ENCODE data around the gene PDE2A. TPM values are rescaled to one million over a fixed set of nuclear protein-coding genes. Genes with fewer than 3 reads are reported as not detected.

Gene PDE2A
- polyA plus RNA-seq, 2 of the 4 experiments (the other 2 are of a cell fraction): 0.62 to 1.5 TPM

DNA sequence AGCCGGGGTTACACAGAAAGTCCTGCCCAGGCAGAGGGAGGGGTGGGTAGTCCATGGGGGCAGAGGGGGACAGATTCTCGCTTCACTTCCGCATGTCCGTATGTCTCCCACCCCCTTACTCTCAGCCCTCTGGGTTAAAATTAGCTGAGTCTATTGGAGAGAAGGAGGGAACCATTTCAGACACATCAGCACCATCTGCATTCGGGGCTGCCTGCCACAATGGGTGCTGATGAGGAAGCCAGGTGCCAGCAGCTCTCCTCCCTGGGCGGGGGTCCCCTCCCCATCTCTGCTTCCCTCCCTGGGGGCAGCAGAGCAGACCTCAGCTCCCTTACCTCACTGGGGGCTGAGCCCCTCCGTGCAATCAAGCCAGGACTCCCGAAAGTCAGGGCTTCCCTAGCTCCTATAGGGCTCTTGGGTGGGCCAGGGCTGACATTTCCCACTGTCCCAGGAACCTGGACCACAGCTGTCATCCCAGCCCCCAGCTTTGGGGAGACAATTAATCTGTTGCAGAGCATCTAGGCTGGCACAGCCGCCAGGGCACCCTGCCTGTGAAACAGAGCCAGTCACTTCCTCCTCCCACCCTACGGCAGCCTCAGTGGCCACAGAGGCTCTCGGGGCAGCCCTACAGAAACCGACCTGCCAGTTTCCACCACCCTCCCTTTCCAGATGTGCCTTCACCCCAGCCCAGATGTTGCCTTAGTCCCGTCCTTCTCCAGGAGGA, 67.3 kb downstream of the PDE2A start (continued):
- TF ChIP-seq PHF8 (IDR thresholded peaks at IDR 0.05; ENCODE audit: borderline replicate concordance, low read depth): no peak
- no peak for TF ChIP-seq FOSL2 (IDR thresholded peaks at IDR 0.05)
- TF ChIP-seq FOSL2 (CRISPR knock-in tag; IDR thresholded peaks at IDR 0.05): no peak
- TF ChIP-seq, protein P1, sequence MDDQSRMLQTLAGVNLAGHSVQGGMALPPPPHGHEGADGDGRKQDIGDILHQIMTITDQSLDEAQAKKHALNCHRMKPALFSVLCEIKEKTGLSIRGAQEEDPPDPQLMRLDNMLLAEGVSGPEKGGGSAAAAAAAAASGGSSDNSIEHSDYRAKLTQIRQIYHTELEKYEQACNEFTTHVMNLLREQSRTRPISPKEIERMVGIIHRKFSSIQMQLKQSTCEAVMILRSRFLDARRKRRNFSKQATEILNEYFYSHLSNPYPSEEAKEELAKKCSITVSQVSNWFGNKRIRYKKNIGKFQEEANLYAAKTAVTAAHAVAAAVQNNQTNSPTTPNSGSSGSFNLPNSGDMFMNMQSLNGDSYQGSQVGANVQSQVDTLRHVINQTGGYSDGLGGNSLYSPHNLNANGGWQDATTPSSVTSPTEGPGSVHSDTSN (IDR thresholded peaks at IDR 0.05): no peak
- TF ChIP-seq CBX2 (IDR thresholded peaks at IDR 0.05; ENCODE audit: borderline replicate concordance, low read depth): no peak
- TF ChIP-seq ZC3H11A (IDR thresholded peaks at IDR 0.05): no peak
- TF ChIP-seq MAFK (IDR thresholded peaks at IDR 0.05; ENCODE audit: partially characterized antibody): no peak
- TF ChIP-seq, protein P2, sequence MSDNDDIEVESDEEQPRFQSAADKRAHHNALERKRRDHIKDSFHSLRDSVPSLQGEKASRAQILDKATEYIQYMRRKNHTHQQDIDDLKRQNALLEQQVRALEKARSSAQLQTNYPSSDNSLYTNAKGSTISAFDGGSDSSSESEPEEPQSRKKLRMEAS (IDR thresholded peaks at IDR 0.05): no peak
- TF ChIP-seq TFCP2L1 (CRISPR knock-in tag; IDR thresholded peaks at IDR 0.05): no peak
- no peak for TF ChIP-seq FOSB (CRISPR knock-in tag; IDR thresholded peaks at IDR 0.05)
- TF ChIP-seq HOXB5 (CRISPR knock-in tag; IDR thresholded peaks at IDR 0.05): no peak

DNA sequence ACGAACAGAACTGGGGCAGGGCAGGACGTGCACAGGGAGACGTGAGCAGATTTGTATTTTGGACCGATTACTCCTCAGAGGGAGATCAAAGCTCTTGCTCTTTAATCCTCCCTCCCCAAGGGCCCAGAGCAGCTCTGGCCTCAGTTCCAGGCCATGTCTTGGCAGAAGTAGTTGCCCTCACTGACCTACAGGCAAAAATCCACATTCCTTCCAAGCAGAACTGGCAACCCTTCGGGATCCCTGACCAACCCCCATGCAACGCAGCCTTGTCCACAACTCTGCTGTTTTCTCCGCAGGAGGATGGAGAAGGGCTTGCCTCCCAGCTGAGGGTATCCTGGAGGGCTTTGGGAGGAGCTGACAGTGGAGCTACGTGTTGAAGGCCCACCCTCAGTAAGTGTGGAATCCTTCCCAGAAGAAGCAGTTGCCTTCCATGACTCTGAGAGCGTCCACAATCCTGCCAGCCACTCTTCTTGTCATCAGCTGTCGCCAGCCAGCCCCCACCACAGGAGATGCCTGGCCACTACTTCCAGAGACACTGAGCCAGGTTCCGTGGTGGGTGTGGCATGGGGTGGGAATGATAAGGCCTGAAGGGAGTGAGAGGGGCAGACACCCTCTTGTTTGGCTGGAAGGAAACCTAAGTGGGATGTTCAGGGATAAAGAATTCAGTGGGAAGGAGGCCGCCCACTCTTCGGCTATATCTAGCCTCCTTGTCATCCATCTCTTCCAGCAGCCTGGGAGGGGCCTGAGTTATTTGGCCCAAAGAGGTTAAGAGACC, 68.1 kb downstream of the PDE2A start:
- FAIRE-seq (no peak), ATAC-seq (no peak), DNase-seq (ENCODE audit: low read depth in 1 of 2, low spot score in 1 of 2) (no peak)
- WGBS (ENCODE audit: missing lambda C conversion rate): 52% methylated on average over 13 of the region's 13 CpGs
- no peaks in the 10 kb centered on the region for H3K9me3 ChIP-seq
- no peaks in the 10 kb centered on the region for H3K4me1 ChIP-seq
- H3K4me2 ChIP-seq: no peak overlapping the region
- TF ChIP-seq RNF2 (IDR thresholded peaks at IDR 0.05; ENCODE audit: borderline replicate concordance, low read depth) (no peak), EHF (CRISPR knock-in tag; IDR thresholded peaks at IDR 0.05) (no peak), SMC3 (IDR thresholded peaks at IDR 0.05) (no peak), POLR2AphosphoS2 (conservative IDR thresholded peaks at IDR 0.05; ENCODE audit: low read length) (no peak), GATA3 (IDR thresholded peaks at IDR 0.05; ENCODE audit: borderline replicate concordance) (no peak), ZFP36 (IDR thresholded peaks at IDR 0.05; ENCODE audit: borderline replicate concordance, partially characterized antibody) (no peak), JUNB (IDR thresholded peaks at IDR 0.05) (no peak), RARB (CRISPR knock-in tag; IDR thresholded peaks at IDR 0.05) (no peak), FOXS1 (CRISPR knock-in tag; IDR thresholded peaks at IDR 0.05) (no peak), PHF8 (IDR thresholded peaks at IDR 0.05; ENCODE audit: borderline replicate concordance, low read depth) (no peak), CHD4 (IDR thresholded peaks at IDR 0.05; ENCODE audit: borderline replicate concordance) (no peak), KDM1A (IDR thresholded peaks at IDR 0.05; ENCODE audit: low read depth) (no peak), HDAC2 (IDR thresholded peaks at IDR 0.05) (no peak), ZNF302 (CRISPR knock-in tag; IDR thresholded peaks at IDR 0.05) (no peak)
- H3K4me3 ChIP-seq: no peak overlapping the region
- ChIA-PET CTCF (interaction anchor here (0.9 to 15.1 kb wide), 5 partner anchors 15 to 135 kb away, joined by 3 to 211 read pairs (median 4); no protein-coding TSS in a partner anchor), POLR2A (no interaction called here)
- no peak overlapping the region for H3K27ac ChIP-seq

DNA sequence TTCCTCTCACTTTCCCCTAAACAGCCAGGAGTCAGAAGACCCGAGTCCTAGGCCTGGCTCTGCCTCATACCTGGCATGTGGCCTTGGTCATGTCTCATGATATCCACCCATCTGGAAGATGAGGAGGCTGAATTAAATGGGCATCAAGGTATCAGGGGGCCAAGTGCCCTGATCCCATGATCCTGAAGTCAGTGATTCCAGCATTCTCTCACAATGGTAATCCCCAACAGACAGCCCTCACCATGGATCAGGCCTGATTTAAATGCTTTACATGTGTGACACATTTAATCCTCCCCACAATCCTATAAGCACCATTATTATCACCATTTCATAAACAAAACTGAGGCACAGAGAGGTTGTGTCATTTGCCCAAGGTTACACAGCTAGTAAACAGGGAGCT, 70.0 kb downstream of the PDE2A start:
- no peak for ATAC-seq
- peaks cover 9% of the 10 kb centered on the region; the same call in 2 of the 3 replicates for H3K4me1 ChIP-seq
- CTCF ChIA-PET: interaction anchor here (1.2 to 15.1 kb wide), 5 partner anchors 9 to 660 kb away, joined by 3 to 211 read pairs (median 93); no protein-coding TSS in a partner anchor
- DNase-seq (ENCODE audit: low read depth in 1 of 2, low spot score in 1 of 2): no peak
- no peak for TF ChIP-seq TP53 (CRISPR knock-in tag; IDR thresholded peaks at IDR 0.05)
- TF ChIP-seq, protein P3, sequence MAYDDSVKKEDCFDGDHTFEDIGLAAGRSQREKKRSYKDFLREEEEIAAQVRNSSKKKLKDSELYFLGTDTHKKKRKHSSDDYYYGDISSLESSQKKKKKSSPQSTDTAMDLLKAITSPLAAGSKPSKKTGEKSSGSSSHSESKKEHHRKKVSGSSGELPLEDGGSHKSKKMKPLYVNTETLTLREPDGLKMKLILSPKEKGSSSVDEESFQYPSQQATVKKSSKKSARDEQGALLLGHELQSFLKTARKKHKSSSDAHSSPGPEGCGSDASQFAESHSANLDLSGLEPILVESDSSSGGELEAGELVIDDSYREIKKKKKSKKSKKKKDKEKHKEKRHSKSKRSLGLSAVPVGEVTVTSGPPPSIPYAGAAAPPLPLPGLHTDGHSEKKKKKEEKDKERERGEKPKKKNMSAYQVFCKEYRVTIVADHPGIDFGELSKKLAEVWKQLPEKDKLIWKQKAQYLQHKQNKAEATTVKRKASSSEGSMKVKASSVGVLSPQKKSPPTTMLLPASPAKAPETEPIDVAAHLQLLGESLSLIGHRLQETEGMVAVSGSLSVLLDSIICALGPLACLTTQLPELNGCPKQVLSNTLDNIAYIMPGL (CRISPR knock-in tag; IDR thresholded peaks at IDR 0.05; ENCODE audit: borderline replicate concordance): no peak
- no peak for TF ChIP-seq NR3C1 (IDR thresholded peaks at IDR 0.05)
- no peak for TF ChIP-seq NPAS2 (CRISPR knock-in tag; IDR thresholded peaks at IDR 0.05; ENCODE audit: borderline replicate concordance)
- no peak for TF ChIP-seq TFCP2L1 (CRISPR knock-in tag; IDR thresholded peaks at IDR 0.05)
- no peak for TF ChIP-seq POLR2AphosphoS2 (conservative IDR thresholded peaks at IDR 0.05; ENCODE audit: low read length)
- TF ChIP-seq RFX5 (IDR thresholded peaks at IDR 0.05): no peak
- no peak for TF ChIP-seq RNF2 (IDR thresholded peaks at IDR 0.05; ENCODE audit: borderline replicate concordance, low read depth)
- no peak for TF ChIP-seq PHF8 (IDR thresholded peaks at IDR 0.05; ENCODE audit: borderline replicate concordance, low read depth)
- no peak for TF ChIP-seq EHF (CRISPR knock-in tag; IDR thresholded peaks at IDR 0.05)
- TF ChIP-seq ZC3H11A (IDR thresholded peaks at IDR 0.05): no peak
- no peak for TF ChIP-seq EHMT2 (IDR thresholded peaks at IDR 0.05; ENCODE audit: low read depth)
- H3K4me2 ChIP-seq: no peak overlapping the region
- FAIRE-seq: no peak
- H3K27ac ChIP-seq: no peak overlapping the region
- WGBS (ENCODE audit: missing lambda C conversion rate): 11% methylated on average over 1 of the region's 1 CpG
- POLR2A ChIA-PET: no interaction called here
- no peaks in the 10 kb centered on the region for H3K9me3 ChIP-seq
- no peak overlapping the region for H3K4me3 ChIP-seq

All from A549 (cell line).